Loucy (cell line): Measurements from ENCODE around the gene SIK3.

Experiments
- H2AFZ ChIP-seq: fragments of 200-600 bp; sonication (generic); 2 replicates; pipeline ENCODE4 v1.6.0; 2016; ENCODE audit warnings: antibody characterized with exemption, mild to moderate bottlenecking, low read length, moderate library complexity
- H3F3A ChIP-seq: fragments of 200-600 bp; 2 replicates; pipeline ENCODE4 v1.6.0; 2016; ENCODE audit warnings: antibody characterized with exemption, low read depth, mild to moderate bottlenecking
- H3K27me3 ChIP-seq: fragments of 200-600 bp; sonication (generic); 2 replicates; pipeline ENCODE4 v1.6.1; 2014; ENCODE audit warnings: low read length, mild to moderate bottlenecking; ENCODE audit not compliant: insufficient read depth, poor library complexity, severe bottlenecking
- H3K36me3 ChIP-seq: fragments of 200-600 bp; sonication (generic); 2 replicates; pipeline ENCODE4 v1.6.1; 2016; ENCODE audit warnings: low read length; ENCODE audit not compliant: insufficient read depth
- H3K4me1 ChIP-seq: fragments of 200-600 bp; sonication (generic); 2 replicates; pipeline ENCODE4 v1.5.1; 2014; ENCODE audit warnings: low read length, mild to moderate bottlenecking; ENCODE audit not compliant: insufficient read depth, poor library complexity, severe bottlenecking
- H3K4me2 ChIP-seq: fragments of 200-600 bp; sonication (generic); 2 replicates; pipeline ENCODE4 v1.6.0; 2014; ENCODE audit warnings: antibody characterized with exemption, low read length, low read depth, mild to moderate bottlenecking; ENCODE audit not compliant: poor library complexity, severe bottlenecking
- H3K4me3 ChIP-seq: fragments of 200-600 bp; sonication (generic); 2 replicates; pipeline ENCODE4 v1.5.1; 2014; ENCODE audit warnings: low read length, mild to moderate bottlenecking, mixed read lengths; ENCODE audit not compliant: poor library complexity, severe bottlenecking
- H3K79me2 ChIP-seq: fragments of 200-600 bp; sonication (generic); 2 replicates; pipeline ENCODE4 v1.6.1; 2014; ENCODE audit warnings: low read length; ENCODE audit not compliant: insufficient read depth
- H3K9ac ChIP-seq: fragments of 200-600 bp; sonication (generic); 2 replicates; pipeline ENCODE4 v1.6.0; 2014; ENCODE audit warnings: mild to moderate bottlenecking, low read depth, low read length, moderate library complexity; ENCODE audit not compliant: poor library complexity, severe bottlenecking
- H3K9me2 ChIP-seq: fragments of 200-600 bp; sonication (generic); replicated peaks from 2 replicates; pipeline ENCODE4 v1.6.1; 2016; ENCODE audit warnings: low read depth, low read length, mixed read lengths
- H3K9me3 ChIP-seq: fragments of 200-600 bp; sonication (generic); 2 replicates; pipeline ENCODE4 v1.6.1; 2014; ENCODE audit warnings: mild to moderate bottlenecking, antibody characterized with exemption, low read length, low read depth; ENCODE audit not compliant: insufficient read depth
- H4K20me1 ChIP-seq: fragments of 200-600 bp; sonication (generic); 2 replicates; pipeline ENCODE4 v1.6.0; 2014; ENCODE audit warnings: antibody characterized with exemption, low read length, mild to moderate bottlenecking; ENCODE audit not compliant: insufficient read depth, poor library complexity, severe bottlenecking
- EZH2phosphoT487 ChIP-seq: fragments of 200-600 bp; IDR thresholded peaks from 2 replicates; pipeline ENCODE4 v1.6.1; 2018; ENCODE audit warnings: antibody characterized with exemption, mild to moderate bottlenecking, moderate library complexity, borderline replicate concordance
- TF ChIP-seq, protein P1 (sequence below): fragments of 200-600 bp; sonication (generic); conservative IDR thresholded peaks from 2 replicates; pipeline ENCODE4 v1.5.1; 2014; ENCODE audit warnings: mild to moderate bottlenecking, antibody characterized with exemption, low read length

The SIK3 gene

DNA sequence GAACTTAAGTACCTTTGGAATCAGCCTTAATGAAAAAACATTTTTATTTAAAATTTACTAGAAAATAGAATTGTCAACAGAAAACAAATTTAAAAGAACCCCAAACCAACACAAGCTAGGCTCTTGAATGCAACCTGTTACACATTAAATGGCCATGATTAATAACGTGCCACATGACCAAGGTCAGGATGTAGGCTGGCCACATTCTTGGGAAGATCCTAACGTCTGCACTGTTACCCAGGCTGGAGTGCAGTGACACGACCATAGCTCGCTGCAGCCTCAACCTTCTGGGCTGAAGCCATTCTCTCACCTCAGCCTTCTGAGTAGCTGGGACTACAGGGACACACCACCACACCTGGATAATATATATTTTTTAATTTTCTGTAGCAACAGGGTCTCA is 134.4 kb downstream of the SIK3 start:
- H3K4me3 ChIP-seq: no peak overlapping the region
- peaks cover 6% of the 10 kb centered on the region for H3K4me1 ChIP-seq
- no peak overlapping the region for H2AFZ ChIP-seq
- no peaks in the 10 kb centered on the region for H3K9me3 ChIP-seq
- no peaks in the 10 kb centered on the region for H3K36me3 ChIP-seq
- H3K79me2 ChIP-seq: peaks cover 69% of the 10 kb centered on the region
- no peaks in the 10 kb centered on the region for H3K9me2 ChIP-seq
- no peaks in the 10 kb centered on the region for H3K27me3 ChIP-seq
- no peak overlapping the region for H3K9ac ChIP-seq
- no peaks in the 10 kb centered on the region for H3F3A ChIP-seq
- H3K4me2 ChIP-seq: no peak overlapping the region
- H4K20me1 ChIP-seq: peaks cover 8% of the 10 kb centered on the region
- no peak for TF ChIP-seq EZH2phosphoT487
- TF ChIP-seq, protein P1, sequence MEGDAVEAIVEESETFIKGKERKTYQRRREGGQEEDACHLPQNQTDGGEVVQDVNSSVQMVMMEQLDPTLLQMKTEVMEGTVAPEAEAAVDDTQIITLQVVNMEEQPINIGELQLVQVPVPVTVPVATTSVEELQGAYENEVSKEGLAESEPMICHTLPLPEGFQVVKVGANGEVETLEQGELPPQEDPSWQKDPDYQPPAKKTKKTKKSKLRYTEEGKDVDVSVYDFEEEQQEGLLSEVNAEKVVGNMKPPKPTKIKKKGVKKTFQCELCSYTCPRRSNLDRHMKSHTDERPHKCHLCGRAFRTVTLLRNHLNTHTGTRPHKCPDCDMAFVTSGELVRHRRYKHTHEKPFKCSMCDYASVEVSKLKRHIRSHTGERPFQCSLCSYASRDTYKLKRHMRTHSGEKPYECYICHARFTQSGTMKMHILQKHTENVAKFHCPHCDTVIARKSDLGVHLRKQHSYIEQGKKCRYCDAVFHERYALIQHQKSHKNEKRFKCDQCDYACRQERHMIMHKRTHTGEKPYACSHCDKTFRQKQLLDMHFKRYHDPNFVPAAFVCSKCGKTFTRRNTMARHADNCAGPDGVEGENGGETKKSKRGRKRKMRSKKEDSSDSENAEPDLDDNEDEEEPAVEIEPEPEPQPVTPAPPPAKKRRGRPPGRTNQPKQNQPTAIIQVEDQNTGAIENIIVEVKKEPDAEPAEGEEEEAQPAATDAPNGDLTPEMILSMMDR: no peak

- Histone ChIP-seq H3K4me1 (peaks cover 14% of the 10 kb centered on the region), H3K9me3 (no peaks in the 10 kb centered on the region), H4K20me1 (peaks cover 8% of the 10 kb centered on the region), H3K9me2 (no peaks in the 10 kb centered on the region), H3K27me3 (no peaks in the 10 kb centered on the region), H2AFZ (no peak overlapping the region), H3K9ac (no peak overlapping the region), H3K4me2 (no peak overlapping the region), H3K79me2 (peaks cover 61% of the 10 kb centered on the region), H3F3A (no peaks in the 10 kb centered on the region), H3K36me3 (no peaks in the 10 kb centered on the region), H3K4me3 (no peak overlapping the region)
- TF ChIP-seq EZH2phosphoT487: no peak
- TF ChIP-seq, protein P1: no peak
Observed at GRCh38 chr11:116962108-116962507, 136.1 kb downstream of the SIK3 start.

- peaks cover 56% of the 10 kb centered on the region for H3K79me2 ChIP-seq
- H3K4me2 ChIP-seq: no peak overlapping the region
- H3K27me3 ChIP-seq: no peaks in the 10 kb centered on the region
- H3K4me1 ChIP-seq: peaks cover 22% of the 10 kb centered on the region
- H4K20me1 ChIP-seq: peaks cover 8% of the 10 kb centered on the region
- no peaks in the 10 kb centered on the region for H3K9me3 ChIP-seq
- TF ChIP-seq EZH2phosphoT487: no peak
- H3K9ac ChIP-seq: no peak overlapping the region
- no peaks in the 10 kb centered on the region for H3F3A ChIP-seq
- no peaks in the 10 kb centered on the region for H3K9me2 ChIP-seq
- no peak overlapping the region for H2AFZ ChIP-seq
- H3K36me3 ChIP-seq: no peaks in the 10 kb centered on the region
- H3K4me3 ChIP-seq: no peak overlapping the region
Observed at GRCh38 chr11:116960930-116961329, 137.3 kb downstream of the SIK3 start.

GRCh38 chr11:116958246-116958645 is 140.0 kb downstream of the SIK3 start:
- Histone ChIP-seq H3K9ac (no peak overlapping the region), H3K9me3 (no peaks in the 10 kb centered on the region), H3K9me2 (no peaks in the 10 kb centered on the region), H3K4me2 (no peak overlapping the region), H2AFZ (no peak overlapping the region), H3K27me3 (no peaks in the 10 kb centered on the region), H3K4me1 (peaks cover 44% of the 10 kb centered on the region), H3K36me3 (peaks cover 6% of the 10 kb centered on the region; the same call in 1 of the 2 replicates), H3K79me2 (peaks cover 42% of the 10 kb centered on the region), H3F3A (peaks cover 5% of the 10 kb centered on the region; the same call in 1 of the 2 replicates), H4K20me1 (peaks cover 8% of the 10 kb centered on the region), H3K4me3 (no peak overlapping the region)
- no peak for TF ChIP-seq EZH2phosphoT487
- TF ChIP-seq, protein P1: no peak
